Measurements from ENCODE around the gene AP1G1. TPM values are rescaled to one million over a fixed set of nuclear protein-coding genes. Genes with fewer than 3 reads are reported as not detected.

The AP1G1 gene
- total and polyA plus RNA-seq, 2 of the 8 experiments (the other 6 are each of a cell fraction or from before 2014, with no cell fraction given) = 43.9 to 68.4 TPM

DNA sequence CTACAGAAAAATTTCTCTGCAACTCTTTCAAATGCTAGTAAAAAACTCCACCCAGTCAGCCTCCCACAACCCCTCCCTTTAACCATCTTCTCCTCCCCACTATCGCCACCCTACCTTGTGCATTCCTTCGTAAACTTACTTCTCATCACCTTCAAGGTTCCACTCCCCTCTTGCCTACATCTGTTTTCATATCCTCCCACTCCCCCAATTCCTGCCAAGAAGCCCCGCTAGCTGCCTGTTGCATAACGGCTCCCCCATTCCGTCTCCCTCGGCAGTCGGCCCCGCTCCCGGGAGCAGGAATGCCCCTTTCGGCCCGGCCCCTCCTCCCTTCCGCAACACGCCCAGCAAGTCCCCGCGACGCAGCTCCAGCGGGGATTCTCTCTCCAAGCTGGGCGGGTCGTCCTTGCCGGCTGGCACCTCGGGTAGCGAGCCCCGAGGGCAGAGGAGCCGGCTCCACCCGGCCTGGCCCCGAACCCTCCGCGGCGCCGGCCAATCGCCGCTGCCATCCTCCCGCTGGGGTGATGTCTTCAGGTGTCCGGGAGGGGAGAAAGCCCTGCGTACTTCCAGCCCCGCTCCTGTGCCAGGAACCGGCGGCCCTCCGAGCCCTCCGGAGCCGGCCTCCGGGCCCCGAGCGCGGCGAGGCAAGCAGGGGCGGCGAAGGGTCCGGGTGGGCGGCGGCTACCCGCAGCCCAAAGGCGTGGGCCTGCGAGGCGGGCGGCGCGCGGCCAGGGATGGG, 85.7 kb downstream of the AP1G1 start (continued):
- TF ChIP-seq CHD2 (IDR thresholded peaks at IDR 0.05; ENCODE audit: low read length) = no peak
- TF ChIP-seq SIX5 (IDR thresholded peaks at IDR 0.05; ENCODE audit: low read depth, low read length) = no peak
- TF ChIP-seq SIRT6 (IDR thresholded peaks at IDR 0.05; ENCODE audit: low read length) = no peak
- TF ChIP-seq RFX5 (IDR thresholded peaks at IDR 0.05; ENCODE audit: borderline replicate concordance, low read depth, low read length) = no peak
- TF ChIP-seq TCF12 (IDR thresholded peaks at IDR 0.05; ENCODE audit: low read depth, low read length) = no peak
- TF ChIP-seq, protein P1, sequence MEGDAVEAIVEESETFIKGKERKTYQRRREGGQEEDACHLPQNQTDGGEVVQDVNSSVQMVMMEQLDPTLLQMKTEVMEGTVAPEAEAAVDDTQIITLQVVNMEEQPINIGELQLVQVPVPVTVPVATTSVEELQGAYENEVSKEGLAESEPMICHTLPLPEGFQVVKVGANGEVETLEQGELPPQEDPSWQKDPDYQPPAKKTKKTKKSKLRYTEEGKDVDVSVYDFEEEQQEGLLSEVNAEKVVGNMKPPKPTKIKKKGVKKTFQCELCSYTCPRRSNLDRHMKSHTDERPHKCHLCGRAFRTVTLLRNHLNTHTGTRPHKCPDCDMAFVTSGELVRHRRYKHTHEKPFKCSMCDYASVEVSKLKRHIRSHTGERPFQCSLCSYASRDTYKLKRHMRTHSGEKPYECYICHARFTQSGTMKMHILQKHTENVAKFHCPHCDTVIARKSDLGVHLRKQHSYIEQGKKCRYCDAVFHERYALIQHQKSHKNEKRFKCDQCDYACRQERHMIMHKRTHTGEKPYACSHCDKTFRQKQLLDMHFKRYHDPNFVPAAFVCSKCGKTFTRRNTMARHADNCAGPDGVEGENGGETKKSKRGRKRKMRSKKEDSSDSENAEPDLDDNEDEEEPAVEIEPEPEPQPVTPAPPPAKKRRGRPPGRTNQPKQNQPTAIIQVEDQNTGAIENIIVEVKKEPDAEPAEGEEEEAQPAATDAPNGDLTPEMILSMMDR (IDR thresholded peaks at IDR 0.05; ENCODE audit: control extremely low read depth in 1 of 3, insufficient read depth in 1 of 3, low read depth in 1 of 3, low read length in 3 of 3) = no peak
- peak; percentile 85 for TF ChIP-seq ASH2L (IDR thresholded peaks at IDR 0.05; ENCODE audit: low read length)
- TF ChIP-seq RAD21 (IDR thresholded peaks at IDR 0.05 in 1 of 2, conservative IDR thresholded peaks at IDR 0.05 in 1 of 2; ENCODE audit: low read depth in 2 of 2, low read length in 2 of 2) = no peak; a peak in 1 of 4 replicates
- no peak for TF ChIP-seq JUN (IDR thresholded peaks at IDR 0.05; ENCODE audit: low read depth, low read length)
- TF ChIP-seq POLR2A (IDR thresholded peaks at IDR 0.05; ENCODE audit: control extremely low read depth in 1 of 2, low read depth in 2 of 2, low read length in 2 of 2) = no peak
- no peak for TF ChIP-seq EP300 (IDR thresholded peaks at IDR 0.05; ENCODE audit: borderline replicate concordance in 1 of 2, low read depth in 2 of 2, low read length in 2 of 2)
- TF ChIP-seq RXRA (IDR thresholded peaks at IDR 0.05; ENCODE audit: insufficient read depth, low read depth, low read length) = no peak
- TF ChIP-seq EGR1 (IDR thresholded peaks at IDR 0.05; ENCODE audit: borderline replicate concordance, low read depth, low read length) = no peak
- TF ChIP-seq HDAC6 (IDR thresholded peaks at IDR 0.05; ENCODE audit: low read depth, low read length) = no peak
- TF ChIP-seq CEBPB (IDR thresholded peaks at IDR 0.05; ENCODE audit: low read depth, low read length) = peak; percentile 87
- TF ChIP-seq BACH1 (IDR thresholded peaks at IDR 0.05; ENCODE audit: low read length) = no peak
- peak; percentile 49; the same call in 1 of the 2 replicates for TF ChIP-seq YY1 (IDR thresholded peaks at IDR 0.05; ENCODE audit: low read depth, low read length)
- TF ChIP-seq, protein P2, sequence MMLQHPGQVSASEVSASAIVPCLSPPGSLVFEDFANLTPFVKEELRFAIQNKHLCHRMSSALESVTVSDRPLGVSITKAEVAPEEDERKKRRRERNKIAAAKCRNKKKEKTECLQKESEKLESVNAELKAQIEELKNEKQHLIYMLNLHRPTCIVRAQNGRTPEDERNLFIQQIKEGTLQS (IDR thresholded peaks at IDR 0.05; ENCODE audit: insufficient read depth, low read depth, low read length) = no peak
- no peak for TF ChIP-seq TAF7 (optimal IDR thresholded peaks at IDR 0.05; ENCODE audit: borderline replicate concordance, low read depth, low read length)
